ENCODE measurements around the gene PLK5.

DNA sequence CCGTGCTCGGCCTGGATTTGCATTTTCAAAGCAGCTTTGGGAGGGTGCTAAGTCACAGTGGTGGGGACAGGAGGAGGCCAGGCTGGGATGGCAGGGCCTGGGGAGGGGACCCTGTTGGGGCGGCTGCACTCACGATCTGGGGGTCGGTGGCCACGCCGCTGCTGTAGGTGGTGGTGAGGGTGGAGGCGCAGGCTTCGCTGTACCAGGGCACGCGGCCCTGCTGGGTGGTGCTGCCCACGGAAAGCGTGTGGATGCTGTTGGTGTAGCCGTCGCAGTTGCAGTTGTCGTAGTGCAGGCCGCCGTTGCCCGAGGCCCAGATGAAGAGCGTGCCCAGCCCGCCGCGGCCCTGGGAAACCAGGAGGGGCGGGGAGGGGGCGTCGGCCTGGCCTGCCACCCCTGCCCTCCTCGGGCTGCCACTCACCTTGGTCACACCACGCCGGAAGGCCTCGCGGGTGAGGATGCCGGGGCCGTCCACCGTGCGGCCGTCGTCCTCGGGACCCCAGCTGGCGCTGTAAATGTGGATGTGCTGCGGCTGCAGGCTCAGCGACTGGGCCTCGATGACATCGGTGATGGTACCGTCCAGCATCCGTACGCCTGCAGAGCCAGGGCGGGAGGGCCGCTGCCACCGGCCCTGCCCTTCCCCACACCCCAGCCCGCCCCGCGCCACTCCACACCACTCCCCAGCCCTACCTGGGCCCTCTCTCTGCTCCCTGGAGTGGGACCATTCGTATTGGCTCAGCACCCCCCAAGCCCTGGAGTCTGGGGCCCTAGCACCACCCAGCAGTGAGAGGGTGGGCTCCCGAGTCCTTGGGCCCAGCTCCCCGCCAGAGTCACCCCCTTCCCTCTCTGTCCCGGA lies 36.9 kb upstream of the PLK5 start:
- TF ChIP-seq, protein P1, sequence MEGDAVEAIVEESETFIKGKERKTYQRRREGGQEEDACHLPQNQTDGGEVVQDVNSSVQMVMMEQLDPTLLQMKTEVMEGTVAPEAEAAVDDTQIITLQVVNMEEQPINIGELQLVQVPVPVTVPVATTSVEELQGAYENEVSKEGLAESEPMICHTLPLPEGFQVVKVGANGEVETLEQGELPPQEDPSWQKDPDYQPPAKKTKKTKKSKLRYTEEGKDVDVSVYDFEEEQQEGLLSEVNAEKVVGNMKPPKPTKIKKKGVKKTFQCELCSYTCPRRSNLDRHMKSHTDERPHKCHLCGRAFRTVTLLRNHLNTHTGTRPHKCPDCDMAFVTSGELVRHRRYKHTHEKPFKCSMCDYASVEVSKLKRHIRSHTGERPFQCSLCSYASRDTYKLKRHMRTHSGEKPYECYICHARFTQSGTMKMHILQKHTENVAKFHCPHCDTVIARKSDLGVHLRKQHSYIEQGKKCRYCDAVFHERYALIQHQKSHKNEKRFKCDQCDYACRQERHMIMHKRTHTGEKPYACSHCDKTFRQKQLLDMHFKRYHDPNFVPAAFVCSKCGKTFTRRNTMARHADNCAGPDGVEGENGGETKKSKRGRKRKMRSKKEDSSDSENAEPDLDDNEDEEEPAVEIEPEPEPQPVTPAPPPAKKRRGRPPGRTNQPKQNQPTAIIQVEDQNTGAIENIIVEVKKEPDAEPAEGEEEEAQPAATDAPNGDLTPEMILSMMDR (IDR thresholded peaks at IDR 0.05; ENCODE audit: insufficient read depth, low read depth, low read length): no peak
- no peak for TF ChIP-seq EZH2 (IDR thresholded peaks at IDR 0.05; ENCODE audit: insufficient read depth, low read length)

Measured in astrocyte (in vitro differentiated cells and primary cell).